HepG2 (cell line): ENCODE results near the gene RNF126. TPM values are rescaled to one million over a fixed set of nuclear protein-coding genes. Genes with fewer than 3 reads are reported as not detected.

Experiments used
- ATAC-seq: fragments of 200-7000 bp; cut with Tn5 transposase; 3 replicates; pipeline ENCODE4 v1.9.1; 2020; ENCODE audit warnings: mild to moderate bottlenecking, moderate library complexity
- BruUV-seq: library from RNA; stranded (reverse); fragments of 400-500 nt; replicated peaks from 2 replicates; lab custom pipeline; 2021; lab: Mats Ljungman, UMichigan
- CTCF ChIA-PET: fragments of 300-600 bp; formaldehyde crosslinking; extraction: SDS; loops from one replicate; lab custom pipeline; 2021; ENCODE audit warnings: low total read pairs, inconsistent platforms, low intra/inter-chr PET ratio; lab: Yijun Ruan, JAX
- POLR2A ChIA-PET: fragments of 350-600 bp; sonication (Branson Sonifier 250); formaldehyde crosslinking; loops from one replicate; lab custom pipeline; 2020; ENCODE audit warnings: antibody characterized with exemption, inconsistent platforms; lab: Yijun Ruan, JAX
- DNase-seq: peaks from one replicate; pipeline ENCODE4 v3.0.0-alpha.2; 2015; ENCODE audit warnings: low spot score
- FAIRE-seq: peaks from 3 replicates; lab custom pipeline; 2011; peaks lifted over from hg19 to GRCh38; lab: Jason Lieb, UNC
- H2AFZ ChIP-seq: one replicate; pipeline ENCODE4 v1.6.1; 2011; ENCODE audit warnings: low read length, inconsistent platforms
- H3K27ac ChIP-seq: fragments of 300-600 bp; 3 replicates; pipeline ENCODE4 v1.8.0; 2011; ENCODE audit warnings: mixed run types, mild to moderate bottlenecking, mixed read lengths, low read length, inconsistent platforms; ENCODE audit not compliant: insufficient read depth; ENCODE audit errors: extremely low read length
- H3K27me3 ChIP-seq, 2 experiments: fragments of 200-600 bp in 1 of 2; 2 replicates in 1 of 2; 3 replicates in 1 of 2; pipeline versions ENCODE4 v1.6.0 to v1.8.0; 2011; ENCODE audit warnings: low read length in 2 of 2, mild to moderate bottlenecking in 2 of 2, moderate library complexity in 2 of 2, inconsistent platforms in 1 of 2; ENCODE audit not compliant: insufficient read depth in 2 of 2, control insufficient read depth in 1 of 2
- H3K36me3 ChIP-seq, 2 experiments: fragments of 200-600 bp in 1 of 2; replicated peaks in 1 of 2; 2 replicates in 1 of 2; 3 replicates in 1 of 2; pipeline versions ENCODE4 v1.5.1 to v1.8.0; 2011; ENCODE audit warnings: low read length in 2 of 2, inconsistent platforms in 1 of 2; ENCODE audit not compliant: insufficient read depth in 2 of 2, control insufficient read depth in 1 of 2
- H3K4me1 ChIP-seq: 2 replicates; pipeline ENCODE4 v1.5.1; 2012; ENCODE audit warnings: low read length, inconsistent platforms; ENCODE audit not compliant: insufficient read depth
- H3K4me2 ChIP-seq: 2 replicates; pipeline ENCODE4 v1.6.0; 2011; ENCODE audit warnings: low read depth, low read length, inconsistent platforms
- H3K4me3 ChIP-seq, 3 experiments: fragments of 200-600 bp in 1 of 3; sonication (generic), shearing (Covaris generic) in 1 of 3; replicated peaks in 1 of 3; 2 replicates each; pipeline ENCODE4 v1.5.1; 2011 to 2016; ENCODE audit warnings: low read length in 3 of 3, inconsistent platforms in 2 of 3, low read depth in 2 of 3, mild to moderate bottlenecking in 2 of 3, control low read depth in 1 of 3, mixed read lengths in 1 of 3; ENCODE audit not compliant: insufficient read depth in 1 of 3
- H3K79me2 ChIP-seq: one replicate; pipeline ENCODE4 v1.6.1; 2011; ENCODE audit warnings: low read length, inconsistent platforms; ENCODE audit not compliant: insufficient read depth
- H3K9ac ChIP-seq: 2 replicates; pipeline ENCODE4 v1.6.0; 2011; ENCODE audit warnings: mild to moderate bottlenecking, low read depth, low read length, inconsistent platforms; ENCODE audit not compliant: insufficient read depth
- H3K9me3 ChIP-seq: 2 replicates; pipeline ENCODE4 v1.5.1; 2012; ENCODE audit warnings: mild to moderate bottlenecking, low read length
- H4K20me1 ChIP-seq: 2 replicates; pipeline ENCODE4 v1.6.0; 2011; ENCODE audit warnings: inconsistent platforms, mild to moderate bottlenecking, low read length, moderate library complexity; ENCODE audit not compliant: insufficient read depth
- AGO2 ChIP-seq: fragments of 200-400 bp; formaldehyde crosslinking; optimal IDR thresholded peaks from 2 replicates; pipeline ENCODE3; 2017; ENCODE audit warnings: mild to moderate bottlenecking, low read depth, low read length, moderate library complexity
- HNRNPH1 ChIP-seq: fragments of 200-400 bp; formaldehyde crosslinking; optimal IDR thresholded peaks from 2 replicates; pipeline ENCODE3; 2017; ENCODE audit warnings: mild to moderate bottlenecking, low read depth, low read length
- KLF12 ChIP-seq: sonication (generic); formaldehyde crosslinking; IDR thresholded peaks from 2 replicates; pipeline ENCODE4 v1.4.0; 2020; ENCODE audit warnings: missing genetic modification reagents, borderline replicate concordance
- SKIL ChIP-seq: sonication (generic); formaldehyde crosslinking; IDR thresholded peaks from 2 replicates; pipeline ENCODE4 v1.8.0; 2022; ENCODE audit warnings: missing genetic modification reagents, mild to moderate bottlenecking, moderate library complexity, borderline replicate concordance
- ZNF446 ChIP-seq: sonication (generic); formaldehyde crosslinking; IDR thresholded peaks from 2 replicates; pipeline ENCODE4 v1.5.0; 2020; ENCODE audit warnings: mild to moderate bottlenecking, missing genetic modification reagents
- ZNF629 ChIP-seq: sonication (generic); formaldehyde crosslinking; conservative IDR thresholded peaks from 2 replicates; pipeline ENCODE4 v1.5.0; 2020; ENCODE audit warnings: missing genetic modification reagents
- ZNF782 ChIP-seq: sonication (generic); formaldehyde crosslinking; IDR thresholded peaks from 2 replicates; pipeline ENCODE4 v1.4.0; 2020; ENCODE audit warnings: missing genetic modification reagents, mild to moderate bottlenecking, borderline replicate concordance
- WGBS: methylation state at CpG from one replicate; pipeline ENCODE4 v1.1.6; 2017; ENCODE audit warnings: low lambda C conversion rate; 5-methylcytosine and 5-hydroxymethylcytosine counted together
- in situ Hi-C: cut with HindIII; loops from 2 replicates; pipeline ENCODE4 v1.10.0; 2017; ENCODE audit warnings: low pct_unique_long_range_greater_than_20kb; ENCODE audit not compliant: extremely low pct_ligation_motif_present
- intact Hi-C: fragments of 100-400 bp; cut with micrococcal nuclease; formaldehyde crosslinking; loops from one replicate; pipeline ENCODE4 v1.10.0; 2022; ENCODE audit not compliant: unreplicated experiment
- polyA plus RNA-seq, 8 experiments: library from polyadenylated mRNA; depleted of rRNA in 3 of 8; stranded (reverse) in 7 of 8; unstranded in 1 of 8; fragments of >200 nt; fragmentation: Illumina TruSeq in 4 of 8; extraction: Trizol in 4 of 8; gene quantifications; 2 replicates each; pipeline versions ENCODE4 v1.2.1 to v1.2.3, GENCODE V29; 2011 to 2016; ENCODE audit warnings: low read depth in 4 of 8, missing spikeins in 1 of 8, mixed read lengths in 1 of 8; ENCODE audit not compliant: insufficient read depth in 1 of 8
- total RNA-seq, 5 experiments: library from RNA; depleted of rRNA; stranded (reverse); fragments of >200 nt; fragmentation: Illumina TruSeq; extraction: Trizol; gene quantifications; 2 replicates each; pipeline ENCODE4 v1.2.3, GENCODE V29; 2016; ENCODE audit warnings: low read depth in 1 of 5
- TF ChIP-seq, protein P1 (sequence below): sonication (generic); formaldehyde crosslinking; IDR thresholded peaks from 2 replicates; pipeline ENCODE4 v1.4.0; 2020; ENCODE audit warnings: missing genetic modification reagents

RNF126 gene
- total and polyA plus RNA-seq, 2 of the 13 experiments (the other 11 are each of a cell fraction or from before 2014, with no cell fraction given) = 23.2 to 34.0 TPM

DNA sequence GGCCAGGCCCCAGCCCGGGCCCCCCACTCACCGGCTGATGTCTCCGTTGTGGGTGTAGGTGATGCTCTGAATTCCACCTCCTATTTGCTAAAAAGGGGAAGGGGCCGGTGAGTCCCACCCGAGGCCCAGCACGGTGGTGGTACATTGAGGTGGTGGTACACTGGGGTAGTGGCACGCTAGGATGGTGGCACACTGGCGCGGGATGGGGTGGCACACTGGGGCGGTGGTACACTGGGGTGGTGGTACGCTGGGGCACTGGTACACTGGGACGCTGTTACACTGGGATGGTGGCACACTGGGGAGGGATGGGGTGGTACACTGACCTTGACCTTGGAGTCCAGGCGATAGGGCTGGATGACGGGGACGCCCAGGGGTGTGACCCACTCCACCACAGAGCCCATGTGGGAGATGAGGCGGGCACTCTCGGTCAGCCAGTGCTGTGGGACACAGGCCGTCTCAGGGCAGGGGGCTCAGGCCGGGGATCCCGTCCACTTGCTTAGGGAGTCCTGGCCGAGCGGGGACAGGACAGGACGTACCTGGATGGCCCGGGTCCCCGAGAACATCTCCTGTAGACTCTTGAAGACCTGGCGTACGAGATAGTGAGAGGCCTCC is 44.2 kb downstream of the RNF126 start:
- FAIRE-seq (no peak), DNase-seq (no peak), ATAC-seq (no peak)
- 100% methylated on average over 13 of the region's 27 CpGs for WGBS
- in situ Hi-C loops = no loop called here
- no TSS peak for BruUV-seq
- intact Hi-C loops = no loop called here
- no peak overlapping the region for H3K4me3 ChIP-seq
- peaks cover 9 to 30% of the 10 kb centered on the region in 2 experiments; a peak in 4 of 5 replicates for H3K36me3 ChIP-seq
- H3K27me3 ChIP-seq = no peaks in the 10 kb centered on the region
- ChIA-PET CTCF (no interaction called here), POLR2A (no interaction called here)
- no peaks in the 10 kb centered on the region for H3K4me1 ChIP-seq
- H3K9me3 ChIP-seq = no peaks in the 10 kb centered on the region
- no peak overlapping the region for H3K4me2 ChIP-seq
- H3K27ac ChIP-seq = no peak overlapping the region
- H2AFZ ChIP-seq = no peak overlapping the region
- TF ChIP-seq ZNF446 (CRISPR knock-in tag) (no peak), SKIL (no peak), AGO2 (peak; percentile 18), HNRNPH1 (no peak), KLF12 (no peak), ZNF782 (CRISPR knock-in tag) (no peak), ZNF629 (CRISPR knock-in tag) (no peak)
- TF ChIP-seq, protein P1, sequence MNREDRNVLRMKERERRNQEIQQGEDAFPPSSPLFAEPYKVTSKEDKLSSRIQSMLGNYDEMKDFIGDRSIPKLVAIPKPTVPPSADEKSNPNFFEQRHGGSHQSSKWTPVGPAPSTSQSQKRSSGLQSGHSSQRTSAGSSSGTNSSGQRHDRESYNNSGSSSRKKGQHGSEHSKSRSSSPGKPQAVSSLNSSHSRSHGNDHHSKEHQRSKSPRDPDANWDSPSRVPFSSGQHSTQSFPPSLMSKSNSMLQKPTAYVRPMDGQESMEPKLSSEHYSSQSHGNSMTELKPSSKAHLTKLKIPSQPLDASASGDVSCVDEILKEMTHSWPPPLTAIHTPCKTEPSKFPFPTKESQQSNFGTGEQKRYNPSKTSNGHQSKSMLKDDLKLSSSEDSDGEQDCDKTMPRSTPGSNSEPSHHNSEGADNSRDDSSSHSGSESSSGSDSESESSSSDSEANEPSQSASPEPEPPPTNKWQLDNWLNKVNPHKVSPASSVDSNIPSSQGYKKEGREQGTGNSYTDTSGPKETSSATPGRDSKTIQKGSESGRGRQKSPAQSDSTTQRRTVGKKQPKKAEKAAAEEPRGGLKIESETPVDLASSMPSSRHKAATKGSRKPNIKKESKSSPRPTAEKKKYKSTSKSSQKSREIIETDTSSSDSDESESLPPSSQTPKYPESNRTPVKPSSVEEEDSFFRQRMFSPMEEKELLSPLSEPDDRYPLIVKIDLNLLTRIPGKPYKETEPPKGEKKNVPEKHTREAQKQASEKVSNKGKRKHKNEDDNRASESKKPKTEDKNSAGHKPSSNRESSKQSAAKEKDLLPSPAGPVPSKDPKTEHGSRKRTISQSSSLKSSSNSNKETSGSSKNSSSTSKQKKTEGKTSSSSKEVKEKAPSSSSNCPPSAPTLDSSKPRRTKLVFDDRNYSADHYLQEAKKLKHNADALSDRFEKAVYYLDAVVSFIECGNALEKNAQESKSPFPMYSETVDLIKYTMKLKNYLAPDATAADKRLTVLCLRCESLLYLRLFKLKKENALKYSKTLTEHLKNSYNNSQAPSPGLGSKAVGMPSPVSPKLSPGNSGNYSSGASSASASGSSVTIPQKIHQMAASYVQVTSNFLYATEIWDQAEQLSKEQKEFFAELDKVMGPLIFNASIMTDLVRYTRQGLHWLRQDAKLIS (CRISPR knock-in tag) = no peak
- H4K20me1 ChIP-seq = no peaks in the 10 kb centered on the region
- H3K9ac ChIP-seq = no peak overlapping the region
- no peaks in the 10 kb centered on the region for H3K79me2 ChIP-seq
